ENCODE measurements around the gene ENTPD6. TPM values are rescaled to one million over a fixed set of nuclear protein-coding genes. Genes with fewer than 3 reads are reported as not detected.

Gene ENTPD6
- total and polyA plus RNA-seq, 2 of the 4 experiments (the other 2 are of a cell fraction), result 61.1 to 98.6 TPM

DNA sequence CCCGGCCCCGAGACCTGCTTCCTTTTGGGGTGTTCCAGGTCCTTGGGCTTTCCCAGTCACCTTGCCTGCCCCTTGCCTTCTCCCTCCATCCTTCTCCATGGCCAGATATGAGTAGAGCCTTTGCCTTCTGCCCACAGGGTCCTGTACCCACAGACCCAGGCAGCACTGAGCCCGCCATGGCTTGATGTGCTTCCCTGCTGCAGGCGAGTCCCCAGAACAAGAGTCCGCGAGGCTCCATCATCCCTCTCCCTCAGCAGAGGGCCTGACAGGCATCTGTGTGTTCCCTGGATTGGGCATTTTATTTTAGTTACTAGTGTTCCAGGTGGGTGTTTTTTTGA is 74.3 kb downstream of the ENTPD6 start:
- no peaks in the 10 kb centered on the region for H3K9me3 ChIP-seq (ENCODE audit: control insufficient read depth, insufficient read depth, low read length)
- H2AFZ ChIP-seq (replicated peaks; ENCODE audit: low read length, poor library complexity), result no peak overlapping the region
- no peak overlapping the region for H3K4me3 ChIP-seq (ENCODE audit: insufficient read depth, low read depth, low read length)
- H3K27ac ChIP-seq (ENCODE audit: insufficient read depth, low read length), result no peak overlapping the region
- H3K4me2 ChIP-seq (ENCODE audit: low read depth, low read length), result no peak overlapping the region
- no peak overlapping the region for H2BK120ac ChIP-seq (ENCODE audit: low read depth, low read length)
- CTCF ChIA-PET, result no interaction called here
- no peak overlapping the region for H2BK5ac ChIP-seq (ENCODE audit: low read depth, low read length, poor library complexity, severe bottlenecking)
- H3K79me1 ChIP-seq (ENCODE audit: low read depth in 1 of 2, low read length in 2 of 2), result peaks cover 21 to 30% of the 10 kb centered on the region in 2 experiments
- no peak overlapping the region for H2AK9ac ChIP-seq (replicated peaks; ENCODE audit: low read depth, low read length, poor library complexity)
- TF ChIP-seq BHLHE40 (IDR thresholded peaks at IDR 0.05; ENCODE audit: low read depth, low read length), result no peak
- TF ChIP-seq, protein P1, sequence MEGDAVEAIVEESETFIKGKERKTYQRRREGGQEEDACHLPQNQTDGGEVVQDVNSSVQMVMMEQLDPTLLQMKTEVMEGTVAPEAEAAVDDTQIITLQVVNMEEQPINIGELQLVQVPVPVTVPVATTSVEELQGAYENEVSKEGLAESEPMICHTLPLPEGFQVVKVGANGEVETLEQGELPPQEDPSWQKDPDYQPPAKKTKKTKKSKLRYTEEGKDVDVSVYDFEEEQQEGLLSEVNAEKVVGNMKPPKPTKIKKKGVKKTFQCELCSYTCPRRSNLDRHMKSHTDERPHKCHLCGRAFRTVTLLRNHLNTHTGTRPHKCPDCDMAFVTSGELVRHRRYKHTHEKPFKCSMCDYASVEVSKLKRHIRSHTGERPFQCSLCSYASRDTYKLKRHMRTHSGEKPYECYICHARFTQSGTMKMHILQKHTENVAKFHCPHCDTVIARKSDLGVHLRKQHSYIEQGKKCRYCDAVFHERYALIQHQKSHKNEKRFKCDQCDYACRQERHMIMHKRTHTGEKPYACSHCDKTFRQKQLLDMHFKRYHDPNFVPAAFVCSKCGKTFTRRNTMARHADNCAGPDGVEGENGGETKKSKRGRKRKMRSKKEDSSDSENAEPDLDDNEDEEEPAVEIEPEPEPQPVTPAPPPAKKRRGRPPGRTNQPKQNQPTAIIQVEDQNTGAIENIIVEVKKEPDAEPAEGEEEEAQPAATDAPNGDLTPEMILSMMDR (conservative IDR thresholded peaks at IDR 0.05; ENCODE audit: low read depth, low read length), result no peak
- TF ChIP-seq, protein P2, sequence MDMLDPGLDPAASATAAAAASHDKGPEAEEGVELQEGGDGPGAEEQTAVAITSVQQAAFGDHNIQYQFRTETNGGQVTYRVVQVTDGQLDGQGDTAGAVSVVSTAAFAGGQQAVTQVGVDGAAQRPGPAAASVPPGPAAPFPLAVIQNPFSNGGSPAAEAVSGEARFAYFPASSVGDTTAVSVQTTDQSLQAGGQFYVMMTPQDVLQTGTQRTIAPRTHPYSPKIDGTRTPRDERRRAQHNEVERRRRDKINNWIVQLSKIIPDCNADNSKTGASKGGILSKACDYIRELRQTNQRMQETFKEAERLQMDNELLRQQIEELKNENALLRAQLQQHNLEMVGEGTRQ (IDR thresholded peaks at IDR 0.05; ENCODE audit: low read depth, low read length), result no peak
- no peak overlapping the region for H4K8ac ChIP-seq (ENCODE audit: low read depth in 2 of 2, low read length in 2 of 2)
- H4K91ac ChIP-seq (ENCODE audit: insufficient read depth, low read depth, low read length), result no peak overlapping the region
- dilution Hi-C loops (cut with HindIII; ENCODE audit: low sequenced_read_pairs, unreplicated experiment), result no loop called here
- no peak overlapping the region for H3K14ac ChIP-seq (replicated peaks; ENCODE audit: low read depth, low read length)
- no peaks in the 10 kb centered on the region for H3K27me3 ChIP-seq (ENCODE audit: control insufficient read depth, insufficient read depth, low read length)
- DNase-seq, result no peak
- no peaks in the 10 kb centered on the region; the same call in none of the 2 replicates for H4K20me1 ChIP-seq (ENCODE audit: insufficient read depth, low read length)
- no peak overlapping the region for H2BK20ac ChIP-seq (ENCODE audit: low read depth, low read length)
- no peak overlapping the region for H3K18ac ChIP-seq (ENCODE audit: low read depth, low read length)
- H2BK15ac ChIP-seq (ENCODE audit: low read depth, low read length), result no peak overlapping the region
- H3K4me1 ChIP-seq (ENCODE audit: control insufficient read depth, insufficient read depth, low read length), result no peaks in the 10 kb centered on the region
- intact Hi-C loops (cut with micrococcal nuclease), result no loop called here
- no peak overlapping the region for H3K56ac ChIP-seq (ENCODE audit: extremely low read depth, insufficient read depth, low read length)
- no CpG with 5 or more reads among the region's 6 CpGs for WGBS, 2 experiments (ENCODE audit: extremely low coverage in 2 of 2, insufficient read length in 1 of 2)
- no peak for ATAC-seq (ENCODE audit: low read depth)
- no peak overlapping the region for H3K4ac ChIP-seq (ENCODE audit: low read depth, low read length)
- H3K36me3 ChIP-seq (ENCODE audit: control insufficient read depth, insufficient read depth, low read length), result peaks cover 51% of the 10 kb centered on the region
- BruUV-seq (replicated peaks), result no TSS peak
- H2AK5ac ChIP-seq (ENCODE audit: low read depth, low read length), result no peak overlapping the region
- H3K9ac ChIP-seq (ENCODE audit: low read depth, low read length), result no peak overlapping the region
- H3K9me1 ChIP-seq (ENCODE audit: insufficient read depth, low read length), result peaks cover 6% of the 10 kb centered on the region; the same call in 1 of the 2 replicates
- H3K23ac ChIP-seq (ENCODE audit: low read depth, low read length), result no peak overlapping the region
- no peak overlapping the region for H4K5ac ChIP-seq (ENCODE audit: low read depth, low read length)
- POLR2A ChIA-PET (ENCODE audit: unreplicated experiment), result no interaction called here
- in situ Hi-C loops (cut with MboI; ENCODE audit: low sequenced_read_pairs), result loop anchor here (10.0 to 25.0 kb wide), 3 partner anchors 55 to 1633 kb away; partner anchors contain the start of gene CST3

Data from IMR-90 (cell line).